ENCODE results near the gene TAS2R39.

DNA sequence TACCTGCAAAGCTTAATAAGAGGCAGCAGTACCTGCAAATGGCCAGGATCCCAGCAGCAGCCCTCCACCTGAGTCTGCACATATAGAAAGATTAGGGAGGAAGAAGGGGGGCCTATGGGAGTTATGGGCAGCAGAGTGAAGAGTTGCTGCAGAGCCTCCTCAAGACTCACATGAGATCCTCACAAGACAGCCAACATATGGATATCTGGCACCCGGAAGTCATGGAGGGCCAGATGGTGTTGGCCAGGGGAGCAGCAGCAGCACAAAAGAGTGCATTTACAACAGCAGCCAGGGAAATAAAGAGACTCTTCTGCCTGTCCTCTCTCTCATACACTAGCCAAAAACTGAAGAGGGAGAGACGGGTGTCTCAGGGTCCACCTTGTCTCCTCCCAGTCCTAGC lies 34.6 kb downstream of the TAS2R39 start:
- no peak for TF ChIP-seq CTCF (IDR thresholded peaks at IDR 0.05 in 4 of 5, conservative IDR thresholded peaks at IDR 0.05 in 1 of 5)
- TF ChIP-seq POLR2A (IDR thresholded peaks at IDR 0.05) = no peak

Data from gastrocnemius medialis (tissue), 4 donors.